HG02571 (cell line): ENCODE measurements around the gene TAC3.
"Not testable (repeated sequence)": the region's sequence is repeated elsewhere in the genome, so short reads cannot be mapped to it uniquely, and the experiment has no call there.

Source experiments
- ATAC-seq: cut with Tn5 transposase; IDR thresholded peaks from one replicate; pipeline ENCODE4 v1.9.1; 2021; ENCODE audit warnings: mild to moderate bottlenecking, moderate library complexity; ENCODE audit not compliant: unreplicated experiment

Gene TAC3

DNA sequence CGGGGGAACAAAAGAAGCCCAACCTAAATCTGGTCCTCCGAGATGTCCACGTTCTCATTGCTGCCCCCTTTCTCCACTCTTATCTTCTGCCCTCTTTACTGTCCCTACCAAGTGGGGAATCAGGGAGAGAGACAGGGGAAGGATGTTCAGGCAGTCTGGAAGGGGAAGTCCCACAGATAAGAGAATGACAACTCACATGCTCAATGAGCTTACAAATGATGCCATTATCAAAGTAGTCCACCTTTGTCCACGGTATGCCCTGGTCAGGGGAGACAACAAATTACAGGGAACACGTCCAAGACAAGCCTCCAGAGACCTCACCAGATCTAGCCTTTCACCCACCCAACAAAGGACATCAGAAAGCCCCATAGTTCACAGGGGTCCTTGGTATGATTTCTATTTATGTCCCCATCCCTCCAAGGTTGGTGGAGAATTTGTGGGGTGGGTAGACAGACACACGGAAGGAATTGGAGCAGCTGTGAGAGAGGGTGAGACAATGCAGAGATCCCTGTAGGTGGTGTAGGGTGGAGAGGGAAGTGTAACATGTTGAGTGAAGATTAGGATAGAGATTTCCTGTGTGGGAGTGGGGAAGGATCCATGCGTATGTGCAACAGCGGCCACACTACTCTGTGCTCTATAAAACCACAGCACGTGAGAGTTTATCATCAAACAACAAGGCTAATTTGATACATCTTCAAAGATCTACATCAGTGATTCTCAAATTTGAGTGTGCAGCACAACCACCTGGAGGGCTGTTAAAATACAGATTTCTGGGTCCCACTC is 22.9 kb upstream of the TAC3 start:
- no peak for ATAC-seq

DNA sequence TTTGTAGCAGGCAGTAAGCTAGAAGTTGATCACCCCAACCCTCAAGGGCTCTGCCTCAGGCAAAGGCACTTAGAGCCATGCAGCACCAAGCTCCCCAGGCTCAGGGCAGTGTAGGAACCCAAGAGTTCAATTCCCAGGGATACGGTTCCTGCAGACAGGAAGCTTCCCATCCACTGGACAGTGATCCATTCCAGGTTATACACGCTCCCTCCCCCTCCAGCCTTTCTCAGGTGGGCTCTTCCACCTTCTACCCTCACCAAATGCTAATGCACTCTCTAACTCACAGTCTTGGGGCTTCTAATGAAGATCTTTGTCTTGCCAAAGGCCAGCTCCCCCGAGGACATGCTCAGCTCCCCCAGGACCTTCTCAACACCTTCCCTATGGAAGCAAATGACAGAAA is 20.9 kb upstream of the TAC3 start:
- no peak for ATAC-seq

DNA sequence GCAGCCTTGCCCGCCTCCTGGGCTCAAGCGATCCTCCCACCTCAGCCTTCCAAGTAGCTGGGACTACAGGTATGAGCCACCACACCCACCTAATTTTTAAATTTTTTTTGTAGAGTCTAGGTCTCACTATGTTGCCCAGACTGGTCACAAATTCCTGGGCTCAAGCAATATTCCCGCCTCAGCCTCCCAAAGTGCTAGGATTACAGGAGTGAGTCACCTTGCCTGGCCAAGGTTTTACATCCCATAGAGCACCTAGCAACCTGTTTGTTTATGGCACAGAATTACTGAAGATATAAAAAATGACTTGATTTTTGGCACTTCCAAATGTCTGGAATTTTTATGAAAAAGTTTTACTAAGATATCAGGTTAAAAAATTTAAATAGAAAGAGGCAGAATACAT is 17.1 kb upstream of the TAC3 start:
- no peak for ATAC-seq

DNA sequence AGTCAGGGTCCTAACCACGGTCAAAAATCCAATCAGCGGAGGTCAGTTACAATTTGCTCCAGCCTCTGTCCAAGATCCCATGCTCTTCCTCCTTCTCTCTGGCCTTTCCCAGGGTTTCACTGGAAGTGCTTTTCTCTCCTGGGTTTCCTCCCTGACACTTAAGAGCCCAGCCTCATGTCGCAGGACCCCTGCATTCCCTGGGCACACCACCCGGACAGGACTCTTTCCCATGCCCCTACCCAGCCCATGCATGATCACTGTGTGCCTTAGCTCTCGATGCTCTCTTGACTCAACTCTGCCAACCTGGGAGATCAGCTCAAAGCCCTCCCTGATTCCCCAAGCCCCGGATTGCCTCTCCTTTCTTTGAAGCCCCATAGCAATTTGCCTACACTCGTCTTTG is 15.5 kb upstream of the TAC3 start:
- no peak for ATAC-seq

DNA sequence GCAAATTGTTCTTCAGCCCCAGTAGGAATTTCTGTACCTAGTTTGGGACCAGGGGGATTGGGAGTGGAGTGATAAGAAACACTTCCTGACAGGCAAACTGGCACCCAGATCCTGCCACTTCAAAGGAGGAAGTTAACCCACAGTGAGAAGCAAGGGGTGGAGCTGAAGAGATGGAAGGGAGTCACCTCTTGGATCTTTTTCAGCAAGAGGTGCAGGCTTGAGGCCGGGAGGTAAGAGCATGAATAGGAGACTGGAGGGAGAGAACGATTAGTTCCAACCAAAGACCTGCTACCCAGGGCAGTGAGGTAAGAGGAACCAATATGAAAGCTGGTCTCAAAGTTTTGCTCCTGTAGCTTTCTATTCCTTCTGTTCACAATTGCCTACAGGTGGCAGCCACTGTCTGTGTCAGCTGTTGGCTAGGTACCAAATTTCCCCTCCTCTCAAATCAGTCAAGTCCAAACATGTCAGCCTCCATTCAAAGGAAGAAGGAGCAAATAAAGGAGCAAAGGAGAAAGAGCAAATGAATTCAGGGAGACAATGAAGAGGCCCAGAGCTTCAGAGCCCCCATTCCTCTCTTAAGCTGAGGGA is 14.9 kb upstream of the TAC3 start:
- no peak for ATAC-seq

DNA sequence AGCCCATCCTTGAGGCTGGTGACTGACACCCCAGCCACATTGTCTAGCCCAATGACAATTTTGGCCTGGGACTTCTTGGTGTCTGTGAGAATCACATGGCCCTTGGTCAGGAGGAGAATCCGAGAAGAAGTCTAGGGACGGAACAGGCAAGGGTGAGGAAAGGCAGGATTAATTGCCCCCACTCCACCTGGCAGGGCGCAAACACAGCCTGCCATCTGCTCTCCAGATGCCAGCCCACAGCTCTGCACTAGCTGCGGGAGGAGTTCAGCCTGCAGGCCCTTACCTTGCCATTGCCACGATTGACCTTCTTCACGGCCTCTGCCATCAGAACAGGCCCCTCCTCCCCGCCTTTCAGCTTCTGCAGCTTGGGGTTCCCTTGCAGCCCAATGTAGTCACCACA is 13.1 kb upstream of the TAC3 start:
- no peak for ATAC-seq

DNA sequence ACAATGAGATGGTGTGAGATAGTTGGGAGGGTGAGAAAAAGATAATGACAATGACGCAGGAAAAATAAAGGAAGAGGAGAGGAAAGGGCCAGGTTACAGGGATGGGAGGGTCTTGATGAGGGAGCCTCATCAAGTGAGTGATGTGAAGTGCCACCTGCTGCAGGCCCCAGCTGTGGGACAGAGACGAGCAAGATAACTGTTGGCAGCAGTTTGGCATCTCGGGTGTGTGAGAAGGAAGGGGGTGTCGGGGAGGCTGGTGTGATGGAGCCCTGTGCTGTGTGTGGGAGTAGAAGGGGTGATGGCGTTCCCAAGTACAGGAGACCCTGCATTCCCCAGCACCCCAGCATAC is 11.4 kb upstream of the TAC3 start:
- ATAC-seq, result no peak

DNA sequence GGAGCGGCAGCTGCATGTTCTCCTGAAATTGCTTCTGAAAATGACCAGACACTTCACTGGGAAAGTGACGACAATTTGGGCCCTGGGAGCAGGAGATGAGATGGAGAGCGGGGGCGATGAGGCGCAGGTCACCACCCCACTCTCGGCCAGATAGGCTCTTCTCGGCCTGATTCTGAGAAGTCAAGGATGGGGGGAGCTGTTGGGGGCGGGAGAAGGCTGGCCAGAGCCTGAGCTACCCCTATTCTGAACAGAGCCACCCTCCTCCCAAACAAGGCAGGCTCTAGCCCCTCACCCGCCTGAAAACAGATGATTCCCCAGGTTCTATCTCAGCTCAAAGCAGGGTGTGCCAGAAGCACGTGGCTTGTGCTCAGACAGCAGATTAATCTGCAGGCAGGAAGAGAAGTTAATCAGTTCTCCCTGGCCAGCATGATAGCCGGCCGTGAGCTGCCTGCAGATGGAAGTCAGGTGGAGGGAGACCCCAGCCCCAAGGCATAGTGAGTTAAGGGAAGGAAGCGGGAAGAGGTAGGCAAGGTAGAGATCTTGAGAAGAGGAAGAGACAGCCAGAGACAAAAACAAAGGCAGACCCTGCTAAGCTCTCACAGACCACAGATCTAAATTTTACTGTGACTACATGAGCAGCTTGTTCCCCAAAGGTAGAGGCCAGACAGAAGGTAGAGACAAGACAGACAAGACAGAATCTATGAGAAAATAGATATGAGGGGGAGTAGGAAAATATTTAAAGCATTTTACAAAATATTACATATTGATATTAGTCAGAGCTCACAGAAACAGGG is 10.9 kb upstream of the TAC3 start:
- ATAC-seq, result no peak

DNA sequence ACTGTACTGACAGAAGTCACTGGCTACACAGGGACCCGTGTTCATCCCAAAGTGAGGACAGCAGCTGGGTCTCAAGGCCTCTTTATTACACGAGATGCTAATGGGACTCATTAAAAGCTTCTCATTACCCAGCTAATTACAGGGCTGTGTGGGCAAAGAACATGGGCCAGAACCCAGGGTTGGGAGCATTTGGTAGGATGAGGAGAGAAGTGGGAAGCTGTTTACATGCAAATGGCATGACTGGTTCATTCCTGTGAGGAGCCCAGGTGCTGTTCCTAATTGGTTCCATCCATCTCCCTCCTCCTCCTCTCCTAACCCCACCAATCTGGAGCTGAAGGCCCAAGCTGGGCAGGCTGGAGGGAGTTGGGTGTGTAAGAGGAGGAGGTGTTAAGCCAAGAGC is 8.9 kb upstream of the TAC3 start:
- no peak for ATAC-seq

DNA sequence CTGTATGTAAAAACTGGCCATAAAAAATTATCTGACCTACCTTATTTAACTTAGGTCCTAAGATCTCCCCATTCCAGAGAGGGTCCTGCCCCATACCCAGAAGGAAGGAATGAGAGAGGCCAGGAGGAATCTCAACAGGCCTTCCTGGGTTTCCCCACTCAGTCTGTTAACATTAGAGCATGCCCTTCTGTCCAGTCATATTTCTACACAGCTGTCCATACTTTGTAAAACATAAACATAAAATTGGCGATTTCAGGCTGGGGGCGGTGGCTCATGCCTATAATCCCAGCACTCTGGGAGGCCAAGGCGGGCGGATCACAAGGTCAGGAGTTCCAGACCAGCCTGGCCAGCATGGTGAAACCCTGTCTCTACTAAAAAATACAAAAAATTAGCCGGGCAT is 6.0 kb upstream of the TAC3 start:
- ATAC-seq, result not testable (repeated sequence)

DNA sequence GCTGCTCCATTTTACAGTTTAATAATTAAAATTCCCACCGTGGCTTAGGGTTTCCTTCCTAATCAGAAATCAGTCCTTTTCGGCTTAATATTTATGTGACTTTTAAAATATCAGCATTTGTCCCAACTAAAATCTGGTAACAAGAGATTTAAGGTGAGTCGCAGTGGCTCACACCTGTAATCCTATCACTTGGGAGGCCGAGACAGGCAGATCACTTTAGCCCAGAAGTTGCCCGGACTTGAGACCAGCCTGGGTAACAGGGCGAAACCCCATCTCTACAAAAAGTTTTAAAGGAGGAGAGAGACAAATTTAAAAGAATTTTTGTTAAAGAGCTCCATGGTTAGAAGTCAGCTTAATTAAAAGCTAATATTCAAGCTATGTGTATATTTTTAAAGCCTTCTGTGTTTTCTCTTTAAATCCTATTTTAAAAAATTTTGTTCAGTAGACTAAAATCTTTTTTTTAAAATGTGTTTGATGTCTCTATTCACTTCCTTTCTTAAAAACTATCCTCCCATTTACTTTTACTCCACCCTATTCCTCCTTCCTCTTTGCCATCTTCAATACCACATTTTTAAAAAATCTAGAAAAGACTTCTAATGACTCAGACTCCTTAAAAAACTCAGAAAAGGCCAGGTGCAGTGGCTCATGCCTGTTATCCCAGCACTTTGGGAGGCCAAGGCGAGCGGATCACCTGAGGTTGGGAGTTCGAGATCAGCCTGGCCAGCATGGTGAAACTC is 3.8 kb upstream of the TAC3 start:
- ATAC-seq, result no peak

DNA sequence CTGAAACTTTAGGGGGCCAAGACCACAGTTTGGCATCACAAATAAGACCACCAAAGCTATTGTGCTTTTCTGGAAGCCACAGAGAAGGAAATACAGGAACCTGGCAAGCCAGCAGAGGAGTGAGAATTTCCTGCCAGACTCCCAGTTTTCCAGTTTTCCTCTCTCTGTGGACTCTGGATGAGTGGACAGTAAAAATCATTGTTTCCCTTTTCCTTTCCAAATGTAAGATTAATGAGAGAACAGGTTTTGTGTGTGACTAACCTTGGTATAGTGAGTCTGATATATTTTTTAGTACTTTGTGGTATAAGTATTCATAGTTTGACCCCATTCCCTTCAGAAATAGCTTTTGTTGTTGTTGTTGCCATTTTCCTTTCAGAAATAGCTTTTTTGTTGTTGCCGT is 2.6 kb upstream of the TAC3 start:
- no peak for ATAC-seq

DNA sequence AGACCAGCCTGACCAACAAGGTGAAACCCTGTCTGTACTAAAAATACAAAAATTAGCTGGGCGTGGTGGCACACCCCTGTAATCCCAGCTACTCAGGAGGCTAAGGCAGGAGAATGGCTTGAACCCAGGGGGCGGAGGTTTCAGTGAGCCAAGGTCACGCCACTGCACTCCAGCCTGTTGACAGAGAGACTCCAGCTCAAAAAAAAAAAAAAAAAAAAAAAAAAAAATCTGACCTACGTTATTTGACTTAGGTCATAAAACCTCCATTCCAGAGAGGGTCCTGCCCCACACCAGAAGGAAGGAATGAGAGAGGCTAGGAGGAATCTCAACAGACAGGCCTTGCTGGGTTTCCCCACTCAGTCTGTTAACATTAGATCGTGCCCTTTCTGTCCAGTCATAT is 2.0 kb upstream of the TAC3 start:
- ATAC-seq, result not testable (repeated sequence)

DNA sequence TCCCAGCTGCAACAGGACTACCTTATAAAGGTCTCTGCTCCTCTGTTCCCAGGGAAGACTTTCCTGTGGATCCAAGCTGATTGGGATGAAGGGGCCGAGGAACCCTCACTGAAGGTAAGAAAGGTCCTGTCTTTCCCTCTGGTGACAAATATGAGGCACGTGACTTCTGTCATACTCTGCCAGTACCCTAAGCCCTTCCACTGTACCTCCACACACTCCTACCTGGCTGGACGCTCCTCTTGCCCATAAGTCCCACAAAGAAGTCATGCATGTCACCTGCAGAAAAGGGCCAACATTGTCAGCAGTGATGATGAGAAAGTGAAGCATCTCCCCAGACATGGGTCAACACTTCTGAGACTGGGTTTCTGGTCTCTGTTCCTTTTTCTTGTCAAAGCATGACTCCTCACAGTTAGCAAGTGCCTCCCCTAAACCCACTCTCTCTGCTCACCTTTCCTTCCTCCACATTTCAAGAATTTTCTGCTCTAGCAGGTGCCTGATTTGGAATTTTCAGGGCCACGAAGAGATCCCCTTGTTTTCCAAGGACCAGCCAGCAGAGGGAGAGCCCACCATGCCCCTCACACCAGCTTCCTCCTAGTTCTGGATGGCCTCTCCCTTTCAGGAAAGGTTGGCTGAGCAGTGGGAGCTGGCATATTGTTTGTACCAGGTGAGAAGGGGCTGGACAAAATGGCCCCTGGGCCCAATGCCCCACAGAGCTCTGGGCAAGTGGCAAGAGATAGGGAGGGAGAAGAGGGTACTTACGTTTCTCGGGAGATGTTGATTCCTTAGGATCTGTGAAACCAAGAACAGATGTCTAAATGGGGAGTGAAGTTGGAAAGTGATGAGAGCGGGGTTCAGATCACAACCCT is 3.5 kb downstream of the TAC3 start:
- peak; percentile 77 for ATAC-seq

DNA sequence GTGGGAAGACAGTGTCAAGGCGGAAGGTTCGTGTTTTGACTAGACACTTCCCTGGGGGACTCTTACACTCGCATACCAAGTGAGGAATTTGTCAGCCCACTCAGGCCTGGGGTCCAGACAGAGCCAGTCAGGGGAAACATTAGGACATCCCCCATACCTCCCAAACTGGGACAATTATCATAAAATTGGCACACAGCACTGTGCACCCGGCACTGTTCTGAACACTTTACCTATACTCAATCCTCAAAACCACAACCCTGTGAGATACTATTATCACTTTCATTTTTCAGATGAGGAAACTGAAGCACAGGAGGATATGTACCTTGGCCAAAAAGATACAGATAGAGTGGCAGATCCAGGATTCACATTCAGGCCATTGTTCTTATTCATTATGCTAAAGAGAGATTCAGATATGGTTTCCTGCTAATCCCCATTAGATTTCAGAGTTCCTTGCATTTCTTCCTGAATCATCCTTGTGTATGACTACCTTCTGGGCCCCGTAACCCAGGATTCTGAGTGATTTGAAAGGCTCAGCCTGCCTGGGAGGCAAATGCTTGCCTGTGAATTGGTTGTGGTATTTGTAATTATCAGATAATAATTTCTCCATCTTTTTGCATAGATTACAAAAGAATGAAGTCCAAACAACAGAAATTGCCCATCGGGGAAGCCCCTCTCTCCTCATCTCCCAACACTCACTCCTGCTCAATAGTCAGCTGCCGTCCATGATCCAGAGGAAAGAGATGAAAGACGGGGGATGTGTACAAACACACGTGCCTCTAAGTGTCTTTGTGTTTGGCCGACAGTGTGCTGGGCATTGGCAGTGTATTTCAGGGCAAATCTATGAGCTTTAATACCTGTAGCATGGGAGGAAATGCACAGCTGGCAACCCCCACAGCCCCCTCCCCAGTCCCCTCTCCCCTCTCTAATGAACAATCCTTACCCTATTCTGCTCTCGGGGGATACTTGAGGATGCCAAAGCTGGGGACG is 4.6 kb downstream of the TAC3 start:
- no peak for ATAC-seq

DNA sequence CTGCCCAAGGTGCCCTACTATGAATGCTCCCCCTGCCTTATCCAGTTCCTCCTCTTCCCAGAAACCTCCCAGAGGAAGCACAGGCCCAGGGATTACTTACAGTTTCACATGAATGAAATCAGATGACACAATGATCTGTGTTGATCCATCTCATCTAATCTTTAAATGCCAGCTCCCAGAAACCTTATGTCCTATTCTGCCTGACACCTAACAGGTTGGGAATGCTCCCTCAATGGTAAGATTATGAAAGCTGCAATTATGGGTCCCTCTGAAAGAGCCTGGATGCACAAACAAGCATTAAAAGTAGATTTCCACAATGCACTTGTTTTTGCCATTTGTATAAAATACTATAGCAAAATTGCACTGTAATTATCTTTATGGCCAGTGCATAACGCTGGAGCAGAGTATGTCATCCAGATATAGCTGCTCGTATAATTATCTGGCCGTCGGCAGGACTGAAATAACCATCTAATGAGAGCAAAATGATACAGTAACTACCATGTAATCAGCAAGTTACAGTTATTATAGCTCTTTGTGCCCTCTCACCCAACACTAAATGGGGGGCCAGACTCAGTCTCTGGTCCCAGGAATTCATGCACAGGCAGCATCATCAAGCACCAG is 5.6 kb downstream of the TAC3 start:
- ATAC-seq, result no peak

DNA sequence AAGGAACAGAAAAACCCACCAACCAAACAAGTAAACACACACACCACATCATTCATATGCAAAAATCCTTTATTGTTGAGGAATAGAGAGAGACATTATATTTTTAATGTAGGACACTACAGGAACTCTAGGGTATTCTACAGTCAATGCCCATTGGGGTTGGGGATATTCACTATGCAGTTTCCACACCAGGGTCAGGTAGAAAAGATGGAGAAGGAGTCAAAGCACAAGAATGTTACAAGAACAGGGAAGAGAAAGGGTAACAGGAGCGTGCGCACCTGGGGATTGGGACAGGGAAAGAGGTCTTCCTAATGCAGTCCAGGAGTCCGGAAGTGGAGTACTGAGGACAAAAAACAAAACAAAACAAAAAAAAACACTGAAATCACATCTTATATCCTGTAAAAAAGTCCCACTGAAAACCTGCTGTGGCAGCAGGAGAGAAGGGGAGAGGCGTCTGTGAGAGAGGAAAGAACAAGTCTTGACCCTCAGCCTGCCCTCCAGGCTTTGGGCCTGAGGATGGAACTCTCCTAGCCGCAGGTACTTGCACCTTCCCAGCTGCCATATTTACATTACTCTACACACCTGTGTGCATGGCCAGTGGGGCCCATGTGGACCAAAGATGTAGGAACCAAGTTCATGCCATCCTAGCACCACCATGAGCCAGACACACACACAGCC is 6.2 kb downstream of the TAC3 start:
- ATAC-seq, result no peak

DNA sequence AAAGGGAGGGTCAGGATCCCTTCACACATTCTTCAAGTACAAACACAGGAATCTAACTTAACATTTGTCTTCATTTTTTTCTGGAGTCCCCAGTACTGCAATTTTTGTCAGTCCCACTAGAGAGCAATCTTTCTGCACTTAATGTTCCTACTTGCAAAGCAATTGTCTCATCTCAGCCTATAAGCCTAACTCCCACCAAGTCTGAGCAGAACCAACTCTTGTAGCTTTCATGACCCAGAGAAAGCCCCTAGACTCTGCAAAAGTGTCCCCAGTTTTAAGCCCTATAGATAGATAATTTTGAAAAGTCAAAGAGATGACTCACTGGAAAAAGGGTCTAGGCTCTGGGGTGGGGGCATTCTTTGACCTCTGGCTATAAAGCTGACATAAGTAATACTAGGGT is 8.2 kb downstream of the TAC3 start:
- ATAC-seq, result no peak
